ENCODE results near the gene ATP5F1D. TPM values are rescaled to one million over a fixed set of nuclear protein-coding genes. Genes with fewer than 3 reads are reported as not detected.
"Not testable (repeated sequence)": the region's sequence is repeated elsewhere in the genome, so short reads cannot be mapped to it uniquely, and the experiment has no call there.

The ATP5F1D gene
- total RNA-seq, 1 experiment from 2014 or later = 157 TPM

- intact Hi-C loops (cut with micrococcal nuclease; ENCODE audit: unreplicated experiment) = no loop called here
- Histone ChIP-seq H3K9me2 (ENCODE audit: insufficient read depth) (no peaks in the 10 kb centered on the region), H3K79me2 (ENCODE audit: low read depth) (peaks cover 41% of the 10 kb centered on the region), H3K27ac (0 out of 2 replicates have a peak within 1 kb of the TSS, but pooled peaks have one; percentile 12), H3F3A (ENCODE audit: insufficient read depth, low read depth) (peaks cover 16% of the 10 kb centered on the region; the same call in 1 of the 2 replicates), H2AFZ (peak within 1 kb of the TSS; percentile 71), H3K4me1 (replicated peaks; ENCODE audit: insufficient read depth) (peaks cover 20% of the 10 kb centered on the region), H3K4me3 (peak within 1 kb of the TSS; percentile 71), H3K27me3 (ENCODE audit: insufficient read depth, low read depth) (no peaks in the 10 kb centered on the region), H3K9me3 (ENCODE audit: insufficient read depth, low read depth) (no peaks in the 10 kb centered on the region), H3K36me3 (ENCODE audit: low read depth) (no peaks in the 10 kb centered on the region), H3K4me2 (peak within 1 kb of the TSS; percentile 91), H4K20me1 (ENCODE audit: insufficient read depth) (peaks cover 20% of the 10 kb centered on the region)
- no TSS peak for BruUV-seq (replicated peaks)
- CTCF ChIA-PET = interaction anchor here (0.7 kb wide), 1 partner anchor 10 kb away, joined by 3 read pairs; no protein-coding TSS in a partner anchor
- TF ChIP-seq EZH2 (IDR thresholded peaks at IDR 0.05; ENCODE audit: low read depth) (no peak), CTCF (conservative IDR thresholded peaks at IDR 0.05) (no peak)
- DNase-seq = peak; percentile 85 to 97
- POLR2A ChIA-PET (ENCODE audit: unreplicated experiment) = no interaction called here
Measured at GRCh38 chr19:1205114-1206099, 36.1 kb upstream of the ATP5F1D start, which contains the start of gene STK11. STK11 (plus strand) TSS chr19:1205778; CDS start chr19:1206914, 1,136 bp downstream.

- POLR2A ChIA-PET (ENCODE audit: unreplicated experiment) = interaction anchor here (0.6 kb wide), 1 partner anchor 282 kb away, joined by 6 read pairs; no protein-coding TSS in a partner anchor
- no TSS peak for BruUV-seq (replicated peaks)
- Histone ChIP-seq H3K4me3 (peak overlapping the region; percentile 71), H3K4me1 (replicated peaks; ENCODE audit: insufficient read depth) (peaks cover 20% of the 10 kb centered on the region), H2AFZ (no peak overlapping the region), H3K79me2 (ENCODE audit: low read depth) (peaks cover 50% of the 10 kb centered on the region), H3K36me3 (ENCODE audit: low read depth) (no peaks in the 10 kb centered on the region), H3K9me3 (ENCODE audit: insufficient read depth, low read depth) (no peaks in the 10 kb centered on the region), H3F3A (ENCODE audit: insufficient read depth, low read depth) (peaks cover 16% of the 10 kb centered on the region; the same call in 1 of the 2 replicates), H3K27me3 (ENCODE audit: insufficient read depth, low read depth) (no peaks in the 10 kb centered on the region), H3K27ac (0 out of 2 replicates have a peak overlapping the region, but pooled peaks have one; percentile 23), H3K4me2 (peak overlapping the region; percentile 91), H3K9me2 (ENCODE audit: insufficient read depth) (no peaks in the 10 kb centered on the region), H4K20me1 (ENCODE audit: insufficient read depth) (peaks cover 20% of the 10 kb centered on the region)
- DNase-seq = no peak
- CTCF ChIA-PET = no interaction called here
- TF ChIP-seq CTCF (conservative IDR thresholded peaks at IDR 0.05) = no peak
- TF ChIP-seq EZH2 (IDR thresholded peaks at IDR 0.05; ENCODE audit: low read depth) = no peak
- intact Hi-C loops (cut with micrococcal nuclease; ENCODE audit: unreplicated experiment) = no loop called here
Measured at GRCh38 chr19:1206150-1206863, 35.2 kb upstream of the ATP5F1D start.

GRCh38 chr19:1206864-1207450 is 34.6 kb upstream of the ATP5F1D start:
- 0 out of 2 replicates have a peak overlapping the region, but pooled peaks have one; percentile 23 for H3K27ac ChIP-seq
- H3K4me1 ChIP-seq (replicated peaks; ENCODE audit: insufficient read depth) = peaks cover 20% of the 10 kb centered on the region
- H3K27me3 ChIP-seq (ENCODE audit: insufficient read depth, low read depth) = no peaks in the 10 kb centered on the region
- peak overlapping the region; percentile 91 for H3K4me2 ChIP-seq
- peaks cover 25% of the 10 kb centered on the region for H4K20me1 ChIP-seq (ENCODE audit: insufficient read depth)
- peaks cover 56% of the 10 kb centered on the region for H3K79me2 ChIP-seq (ENCODE audit: low read depth)
- intact Hi-C loops (cut with micrococcal nuclease; ENCODE audit: unreplicated experiment) = no loop called here
- BruUV-seq (replicated peaks) = TSS peak; percentile 38
- TF ChIP-seq EZH2 (IDR thresholded peaks at IDR 0.05; ENCODE audit: low read depth) (no peak), CTCF (conservative IDR thresholded peaks at IDR 0.05) (no peak)
- peaks cover 16% of the 10 kb centered on the region; the same call in 1 of the 2 replicates for H3F3A ChIP-seq (ENCODE audit: insufficient read depth, low read depth)
- POLR2A ChIA-PET (ENCODE audit: unreplicated experiment) = interaction anchor here (0.6 kb wide), 1 partner anchor 283 kb away, joined by 6 read pairs; no protein-coding TSS in a partner anchor
- H3K36me3 ChIP-seq (ENCODE audit: low read depth) = no peaks in the 10 kb centered on the region
- H2AFZ ChIP-seq = no peak overlapping the region
- H3K4me3 ChIP-seq = peak overlapping the region; percentile 71
- H3K9me3 ChIP-seq (ENCODE audit: insufficient read depth, low read depth) = no peaks in the 10 kb centered on the region
- CTCF ChIA-PET = no interaction called here
- H3K9me2 ChIP-seq (ENCODE audit: insufficient read depth) = no peaks in the 10 kb centered on the region
- no peak for DNase-seq

GRCh38 chr19:1208830-1209229 is 32.7 kb upstream of the ATP5F1D start:
- CTCF ChIA-PET; H3K9me3 ChIP-seq (ENCODE audit: insufficient read depth, low read depth); BruUV-seq (replicated peaks); H3K27ac ChIP-seq; intact Hi-C loops (cut with micrococcal nuclease; ENCODE audit: unreplicated experiment); H3K4me3 ChIP-seq; H3K27me3 ChIP-seq (ENCODE audit: insufficient read depth, low read depth); POLR2A ChIA-PET (ENCODE audit: unreplicated experiment); DNase-seq; H3K36me3 ChIP-seq (ENCODE audit: low read depth); H3K9me2 ChIP-seq (ENCODE audit: insufficient read depth); H2AFZ ChIP-seq: not testable (repeated sequence)
- peaks cover 12% of the 10 kb centered on the region; the same call in 1 of the 2 replicates for H3F3A ChIP-seq (ENCODE audit: insufficient read depth, low read depth)
- peak overlapping the region; percentile 23; the same call in 1 of the 2 replicates for H3K4me2 ChIP-seq
- peaks cover 28% of the 10 kb centered on the region for H4K20me1 ChIP-seq (ENCODE audit: insufficient read depth)
- peaks cover 11% of the 10 kb centered on the region for H3K4me1 ChIP-seq (replicated peaks; ENCODE audit: insufficient read depth)
- peaks cover 72% of the 10 kb centered on the region for H3K79me2 ChIP-seq (ENCODE audit: low read depth)
